Stomach (tissue), 9 donors: ENCODE measurements around the gene MTMR6. TPM values are rescaled to one million over a fixed set of nuclear protein-coding genes. Genes with fewer than 3 reads are reported as not detected.

Experiments
- DNase-seq, 2 donors: peaks; one replicate each; pipeline versions ENCODE4 v3.0.0 to v3.0.0-alpha.2; 2013 to 2019
- H3K27ac ChIP-seq, 5 donors: fragments of 200-600 bp in 4 of 5; sonication (generic) in 4 of 5; one replicate each; pipeline ENCODE4 v1.5.1; 2013 to 2019; ENCODE audit warnings: mild to moderate bottlenecking in 1 of 5, moderate library complexity in 1 of 5
- H3K27me3 ChIP-seq, 3 donors: fragments of 200-600 bp; sonication (generic); one replicate each; pipeline ENCODE4 v1.5.1; 2017 to 2019; ENCODE audit warnings: mixed run types in 1 of 3
- H3K36me3 ChIP-seq, 4 donors: fragments of 200-600 bp; sonication (generic); 1 replicate in 3 of 4; 2 replicates in 1 of 4; pipeline ENCODE4 v1.5.1; 2016 to 2019
- H3K4me1 ChIP-seq, 4 donors: fragments of 200-600 bp; sonication (generic); one replicate each; pipeline ENCODE4 v1.5.1; 2016 to 2019
- H3K4me3 ChIP-seq, 4 donors: fragments of 200-600 bp; sonication (generic) in 3 of 4; one replicate each; pipeline ENCODE4 v1.5.1; 2016 to 2019; ENCODE audit warnings: mild to moderate bottlenecking in 1 of 4
- H3K9me3 ChIP-seq, 4 donors: fragments of 200-600 bp; sonication (generic); one replicate each; pipeline ENCODE4 v1.5.1; 2016 to 2019
- EP300 ChIP-seq: sonication (generic); formaldehyde crosslinking; IDR thresholded peaks from one replicate; pipeline ENCODE4 v1.6.1; 2017; ENCODE audit warnings: antibody characterized with exemption
- POLR2A ChIP-seq, 4 donors: fragments of 450-650 bp; IDR thresholded peaks; one replicate each; pipeline ENCODE4 v1.6.1; 2016; ENCODE audit warnings: antibody characterized with exemption in 4 of 4, control low read depth in 2 of 4, mild to moderate bottlenecking in 1 of 4, moderate library complexity in 1 of 4
- POLR2AphosphoS5 ChIP-seq, 3 donors: sonication (generic); formaldehyde crosslinking; IDR thresholded peaks; one replicate each; pipeline ENCODE4 v1.6.1; 2016; ENCODE audit warnings: antibody characterized with exemption in 3 of 3
- WGBS, 5 donors: extraction: QIAGEN DNeasy Blood & Tissue Kit in 3 of 5; methylation state at CpG; one replicate each; pipeline versions ENCODE4 v1.1.5 to v1.1.7; 2013 to 2018; 5-methylcytosine and 5-hydroxymethylcytosine counted together
- intact Hi-C: fragments of 100-400 bp; cut with DNase I; formaldehyde crosslinking; loops from one replicate; pipeline ENCODE4 v1.15.1; 2023; ENCODE audit warnings: low total_unique reads
- polyA plus RNA-seq, 3 donors: library from polyadenylated mRNA; stranded (reverse); fragments of 200-250 nt; gene quantifications; one replicate each; pipeline ENCODE4 v1.2.3, GENCODE V29; 2013
- total RNA-seq, 5 donors: library from RNA; depleted of rRNA; stranded (reverse); fragments of >200 nt; gene quantifications; one replicate each; pipeline versions ENCODE4 v1.1.0 to v1.2.3, GENCODE V29; 2014 to 2016
- TF ChIP-seq, protein P1 (sequence below), 7 experiments: fragments of 450-650 bp in 4 of 7; fragments of 200-600 bp in 3 of 7; sonication (generic) in 3 of 7; IDR thresholded peaks; one replicate each; pipeline ENCODE4 v1.5.1; 2016 to 2019; ENCODE audit warnings: antibody characterized with exemption in 7 of 7, control low read depth in 2 of 7, mild to moderate bottlenecking in 1 of 7
- donor health status: healthy with polysubstance abuse.
- donor health status: Bipolar disorder and iron deficiency.
- donor health status: healthy.

Gene MTMR6
- total and polyA plus RNA-seq, 8 donors: 2.3 to 25.0 (median 10.2) TPM

DNA sequence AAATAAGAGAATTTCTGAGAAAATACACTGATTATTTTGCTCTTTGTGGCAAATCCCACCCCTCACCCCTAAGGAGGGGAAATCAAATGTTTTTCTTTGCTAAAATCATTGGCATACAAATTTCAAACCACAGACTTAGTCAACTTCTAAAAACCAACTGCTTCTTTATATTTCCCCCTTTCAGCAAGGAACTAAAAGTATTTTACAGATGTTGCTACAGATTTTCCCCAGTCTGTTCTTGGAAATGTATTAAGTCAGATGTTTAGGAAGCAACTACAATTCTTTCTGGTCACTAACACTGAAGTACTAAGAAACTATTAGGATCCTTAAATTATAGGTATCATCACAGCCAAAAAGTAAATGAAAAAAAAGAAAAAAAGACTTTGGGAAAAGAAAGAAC, 6.9 kb downstream of the MTMR6 start:
- Histone ChIP-seq H3K36me3 (no peaks in the 10 kb centered on the region), H3K4me1 (peaks cover 0 to 36% (median 15%) of the 10 kb centered on the region in 4 donors), H3K9me3 (no peaks in the 10 kb centered on the region), H3K27ac (no peak overlapping the region), H3K27me3 (no peaks in the 10 kb centered on the region), H3K4me3 (no peak overlapping the region)
- intact Hi-C loops: no loop called here
- TF ChIP-seq POLR2AphosphoS5 (IDR thresholded peaks at IDR 0.05) (no peak), EP300 (no peak), POLR2A (IDR thresholded peaks at IDR 0.05) (no peak)
- TF ChIP-seq, protein P1, sequence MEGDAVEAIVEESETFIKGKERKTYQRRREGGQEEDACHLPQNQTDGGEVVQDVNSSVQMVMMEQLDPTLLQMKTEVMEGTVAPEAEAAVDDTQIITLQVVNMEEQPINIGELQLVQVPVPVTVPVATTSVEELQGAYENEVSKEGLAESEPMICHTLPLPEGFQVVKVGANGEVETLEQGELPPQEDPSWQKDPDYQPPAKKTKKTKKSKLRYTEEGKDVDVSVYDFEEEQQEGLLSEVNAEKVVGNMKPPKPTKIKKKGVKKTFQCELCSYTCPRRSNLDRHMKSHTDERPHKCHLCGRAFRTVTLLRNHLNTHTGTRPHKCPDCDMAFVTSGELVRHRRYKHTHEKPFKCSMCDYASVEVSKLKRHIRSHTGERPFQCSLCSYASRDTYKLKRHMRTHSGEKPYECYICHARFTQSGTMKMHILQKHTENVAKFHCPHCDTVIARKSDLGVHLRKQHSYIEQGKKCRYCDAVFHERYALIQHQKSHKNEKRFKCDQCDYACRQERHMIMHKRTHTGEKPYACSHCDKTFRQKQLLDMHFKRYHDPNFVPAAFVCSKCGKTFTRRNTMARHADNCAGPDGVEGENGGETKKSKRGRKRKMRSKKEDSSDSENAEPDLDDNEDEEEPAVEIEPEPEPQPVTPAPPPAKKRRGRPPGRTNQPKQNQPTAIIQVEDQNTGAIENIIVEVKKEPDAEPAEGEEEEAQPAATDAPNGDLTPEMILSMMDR (IDR thresholded peaks at IDR 0.05): no peak
- no peak for DNase-seq

DNA sequence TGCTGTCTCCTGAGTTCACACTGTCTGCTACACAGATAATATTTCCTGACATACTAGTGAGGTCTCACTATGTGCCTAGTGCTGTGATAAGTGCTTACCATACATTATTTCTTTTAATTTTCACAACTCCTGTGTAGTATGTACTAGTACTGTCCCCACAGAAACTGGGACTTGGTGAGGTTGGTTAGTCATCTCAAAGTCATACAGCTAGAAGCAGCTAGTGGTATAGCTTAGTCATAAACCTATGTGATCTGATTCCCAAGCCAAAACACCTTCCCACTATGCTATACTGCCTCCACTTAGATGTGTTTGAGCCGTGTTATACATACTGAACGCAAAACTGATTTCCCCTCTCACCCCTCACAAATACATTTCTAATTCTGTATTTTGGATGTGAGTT, 10.5 kb downstream of the MTMR6 start:
- intact Hi-C loops: no loop called here
- no peak for DNase-seq
- WGBS, 5 donors: 89 to 97% (median 93%) methylated on average over 2 of the region's 2 CpGs
- H3K4me3 ChIP-seq: no peak overlapping the region
- no peaks in the 10 kb centered on the region for H3K9me3 ChIP-seq
- TF ChIP-seq POLR2A (IDR thresholded peaks at IDR 0.05) (no peak), POLR2AphosphoS5 (IDR thresholded peaks at IDR 0.05) (no peak), EP300 (no peak)
- TF ChIP-seq, protein P1 (IDR thresholded peaks at IDR 0.05): no peak
- H3K27ac ChIP-seq: no peak overlapping the region
- H3K27me3 ChIP-seq: no peaks in the 10 kb centered on the region
- peaks cover 0 to 24% (median 23%) of the 10 kb centered on the region in 4 donors for H3K36me3 ChIP-seq
- peaks cover 0 to 7% (median 3%) of the 10 kb centered on the region in 4 donors for H3K4me1 ChIP-seq

DNA sequence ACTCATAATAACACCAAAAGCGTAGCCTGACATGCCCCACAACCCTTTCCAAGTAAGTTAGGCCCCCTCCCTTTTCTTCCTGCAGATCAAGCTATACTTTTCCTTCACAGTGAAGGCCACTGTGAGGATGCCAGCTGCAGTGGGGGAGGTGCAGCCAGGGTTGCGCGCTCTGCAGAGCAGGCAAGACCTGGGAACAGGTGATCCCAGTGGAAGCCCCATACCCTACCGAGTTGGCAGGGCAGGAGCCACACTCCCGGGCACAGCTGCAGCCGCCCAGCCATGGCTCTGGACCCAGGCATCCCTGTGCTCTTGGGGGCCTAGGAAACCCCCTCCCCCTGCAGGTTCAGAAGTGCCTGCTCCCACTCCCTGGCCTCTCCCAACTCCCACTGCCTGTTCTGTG, 18.7 kb downstream of the MTMR6 start:
- Histone ChIP-seq H3K4me1 (no peaks in the 10 kb centered on the region), H3K4me3 (no peak overlapping the region), H3K36me3 (peaks cover 6 to 77% (median 68%) of the 10 kb centered on the region in 4 donors), H3K9me3 (no peaks in the 10 kb centered on the region), H3K27me3 (no peaks in the 10 kb centered on the region), H3K27ac (no peak overlapping the region)
- no peak for DNase-seq
- TF ChIP-seq EP300: no peak
- TF ChIP-seq, protein P1 (IDR thresholded peaks at IDR 0.05): no peak
- TF ChIP-seq POLR2AphosphoS5 (IDR thresholded peaks at IDR 0.05): no peak
- TF ChIP-seq POLR2A (IDR thresholded peaks at IDR 0.05): no peak
- intact Hi-C loops: no loop called here
- 88 to 98% (median 96%) methylated on average over 6 of the region's 6 CpGs for WGBS, 5 donors

DNA sequence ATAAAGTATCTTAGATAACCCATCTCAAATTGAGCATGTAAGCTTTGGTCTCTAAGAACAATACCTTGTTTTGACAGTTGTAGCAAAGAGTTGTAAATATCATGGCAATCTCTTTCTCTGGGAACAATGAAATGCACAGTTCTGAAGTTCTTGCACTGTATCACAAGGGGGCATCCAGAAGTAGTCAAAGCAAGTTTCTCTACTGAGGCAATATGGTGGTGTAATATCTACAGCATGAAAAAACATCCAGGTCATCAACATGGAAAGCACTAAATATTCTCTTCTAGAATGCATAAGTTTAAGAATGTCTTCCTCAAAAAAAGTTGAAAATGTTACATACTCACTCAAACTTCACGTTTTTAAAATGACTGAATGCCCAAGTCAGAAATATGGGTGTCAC, 19.6 kb downstream of the MTMR6 start:
- Histone ChIP-seq H3K4me1 (no peaks in the 10 kb centered on the region), H3K27ac (no peak overlapping the region), H3K27me3 (no peaks in the 10 kb centered on the region), H3K36me3 (peaks cover 12 to 77% (median 69%) of the 10 kb centered on the region in 4 donors), H3K9me3 (no peaks in the 10 kb centered on the region), H3K4me3 (no peak overlapping the region)
- intact Hi-C loops: no loop called here
- 87 to 94% (median 90%) methylated on average over 1 of the region's 1 CpG for WGBS, 5 donors
- TF ChIP-seq EP300: no peak
- DNase-seq: no peak

DNA sequence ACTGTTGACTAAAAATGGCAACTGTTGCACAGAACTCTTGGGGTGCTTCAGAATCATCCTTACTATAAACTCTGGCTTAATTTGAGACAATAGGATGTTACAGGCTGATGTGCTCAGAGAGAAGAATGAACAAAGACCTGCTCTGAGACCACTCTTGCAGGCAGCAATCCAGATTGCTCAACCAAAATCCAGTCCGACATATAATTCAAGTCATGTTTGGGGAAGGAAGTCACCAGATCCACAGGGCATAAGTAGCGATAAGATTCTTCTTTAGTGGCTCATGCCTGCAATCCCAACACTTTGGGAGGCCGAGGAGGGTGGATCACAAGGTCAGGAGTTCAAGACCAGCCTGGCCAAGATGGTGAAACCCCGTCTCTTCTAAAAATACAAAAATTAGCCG, 20.6 kb downstream of the MTMR6 start:
- peaks cover 21 to 77% (median 69%) of the 10 kb centered on the region in 4 donors for H3K36me3 ChIP-seq
- no peaks in the 10 kb centered on the region for H3K9me3 ChIP-seq
- H3K4me3 ChIP-seq: no peak overlapping the region
- WGBS, 5 donors: 84 to 97% (median 95%) methylated on average over 4 to 5 of the region's 5 CpGs
- no peak for DNase-seq
- no peaks in the 10 kb centered on the region for H3K4me1 ChIP-seq
- no peak overlapping the region for H3K27ac ChIP-seq
- no peaks in the 10 kb centered on the region for H3K27me3 ChIP-seq
- intact Hi-C loops: no loop called here
- TF ChIP-seq POLR2A (IDR thresholded peaks at IDR 0.05): no peak
- no peak for TF ChIP-seq POLR2AphosphoS5 (IDR thresholded peaks at IDR 0.05)
- TF ChIP-seq, protein P1 (IDR thresholded peaks at IDR 0.05): no peak
- TF ChIP-seq EP300: no peak
